ENCODE results near the gene C19orf81.

GRCh38 chr19:50636317-50637085 lies 12.7 kb upstream of the C19orf81 start:
- TF ChIP-seq, protein P1, sequence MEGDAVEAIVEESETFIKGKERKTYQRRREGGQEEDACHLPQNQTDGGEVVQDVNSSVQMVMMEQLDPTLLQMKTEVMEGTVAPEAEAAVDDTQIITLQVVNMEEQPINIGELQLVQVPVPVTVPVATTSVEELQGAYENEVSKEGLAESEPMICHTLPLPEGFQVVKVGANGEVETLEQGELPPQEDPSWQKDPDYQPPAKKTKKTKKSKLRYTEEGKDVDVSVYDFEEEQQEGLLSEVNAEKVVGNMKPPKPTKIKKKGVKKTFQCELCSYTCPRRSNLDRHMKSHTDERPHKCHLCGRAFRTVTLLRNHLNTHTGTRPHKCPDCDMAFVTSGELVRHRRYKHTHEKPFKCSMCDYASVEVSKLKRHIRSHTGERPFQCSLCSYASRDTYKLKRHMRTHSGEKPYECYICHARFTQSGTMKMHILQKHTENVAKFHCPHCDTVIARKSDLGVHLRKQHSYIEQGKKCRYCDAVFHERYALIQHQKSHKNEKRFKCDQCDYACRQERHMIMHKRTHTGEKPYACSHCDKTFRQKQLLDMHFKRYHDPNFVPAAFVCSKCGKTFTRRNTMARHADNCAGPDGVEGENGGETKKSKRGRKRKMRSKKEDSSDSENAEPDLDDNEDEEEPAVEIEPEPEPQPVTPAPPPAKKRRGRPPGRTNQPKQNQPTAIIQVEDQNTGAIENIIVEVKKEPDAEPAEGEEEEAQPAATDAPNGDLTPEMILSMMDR (IDR thresholded peaks at IDR 0.05) = no peak
- no peak for TF ChIP-seq POLR2A (IDR thresholded peaks at IDR 0.05)
